T-helper 1 cell (primary cell): ENCODE results near the gene HARS2.
A peak's percentile ranks its signal among the peaks of the same experiment; 100 is the strongest.
"Not testable (repeated sequence)": the region's sequence is repeated elsewhere in the genome, so short reads cannot be mapped to it uniquely, and the experiment has no call there.

Experiments
- DNase-seq, 5 donors: peaks; one replicate each; pipeline ENCODE4 v3.0.0-alpha.2; 2012 to 2020
- total RNA-seq, 4 donors: gene quantifications; one replicate each; lab custom pipeline; 2026; lab: John Stamatoyannopoulos, UW

The HARS2 gene, protein sequence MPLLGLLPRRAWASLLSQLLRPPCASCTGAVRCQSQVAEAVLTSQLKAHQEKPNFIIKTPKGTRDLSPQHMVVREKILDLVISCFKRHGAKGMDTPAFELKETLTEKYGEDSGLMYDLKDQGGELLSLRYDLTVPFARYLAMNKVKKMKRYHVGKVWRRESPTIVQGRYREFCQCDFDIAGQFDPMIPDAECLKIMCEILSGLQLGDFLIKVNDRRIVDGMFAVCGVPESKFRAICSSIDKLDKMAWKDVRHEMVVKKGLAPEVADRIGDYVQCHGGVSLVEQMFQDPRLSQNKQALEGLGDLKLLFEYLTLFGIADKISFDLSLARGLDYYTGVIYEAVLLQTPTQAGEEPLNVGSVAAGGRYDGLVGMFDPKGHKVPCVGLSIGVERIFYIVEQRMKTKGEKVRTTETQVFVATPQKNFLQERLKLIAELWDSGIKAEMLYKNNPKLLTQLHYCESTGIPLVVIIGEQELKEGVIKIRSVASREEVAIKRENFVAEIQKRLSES
- 27.5 to 56.2 (median 51.8) reads per million in 4 donors for total RNA-seq

DNA sequence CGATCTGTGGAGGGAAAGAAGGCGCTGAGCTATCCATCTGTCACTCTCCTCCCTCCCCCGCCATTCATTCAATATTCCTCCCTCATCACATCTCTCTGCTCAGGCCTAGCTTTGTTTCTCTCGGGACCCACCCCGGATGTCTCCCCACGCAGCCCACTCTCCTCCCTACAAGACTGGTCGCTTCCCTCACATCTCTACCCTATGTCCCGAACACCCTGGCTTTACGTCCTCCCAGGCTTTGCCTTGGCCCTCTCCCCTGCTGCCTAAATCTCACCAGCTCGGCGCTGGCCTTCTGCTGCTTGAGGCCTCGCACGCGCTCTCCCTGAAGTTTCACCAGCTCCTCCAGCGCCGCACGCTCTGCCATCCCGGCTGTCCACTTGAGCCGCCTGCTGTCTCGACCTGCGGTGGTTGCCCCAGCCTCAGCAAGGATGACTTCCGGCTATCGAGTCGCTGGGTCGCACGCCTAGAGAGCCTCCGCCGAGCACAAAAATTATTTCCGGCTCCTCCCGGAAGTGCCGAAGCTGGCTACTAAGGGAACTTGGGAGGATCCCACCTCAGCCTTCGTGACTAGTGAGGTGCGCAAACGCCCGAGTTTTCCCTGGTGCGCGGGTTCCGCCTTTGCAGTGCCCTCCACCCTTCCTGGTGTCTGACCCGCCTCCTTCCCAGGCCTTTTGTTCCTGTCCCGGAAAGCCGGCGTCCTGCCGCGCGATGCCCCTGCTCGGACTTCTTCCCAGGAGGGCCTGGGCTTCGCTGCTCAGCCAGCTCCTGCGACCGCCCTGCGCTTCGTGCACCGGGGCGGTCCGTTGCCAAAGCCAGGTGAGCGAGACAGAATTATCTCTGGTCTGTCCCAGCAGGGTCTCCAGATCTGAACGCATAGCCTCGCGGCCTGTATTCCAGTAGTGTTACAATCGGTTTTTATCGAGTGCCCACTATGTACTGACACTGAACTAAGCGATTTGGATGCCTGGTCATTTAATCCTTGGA is at the start of gene HARS2, which contains the start of gene HARS1:
TSS of gene HARS2 (plus strand) at position 515 of the 984 bp plus-strand sequence. CDS start at position 709, 194 bp downstream.
TSS of gene HARS1 (minus strand) at position 430 of the 984 bp plus-strand sequence. CDS start at position 364, 66 bp downstream.
- DNase-seq: peak; percentile 69 to 89 (median 76)

DNA sequence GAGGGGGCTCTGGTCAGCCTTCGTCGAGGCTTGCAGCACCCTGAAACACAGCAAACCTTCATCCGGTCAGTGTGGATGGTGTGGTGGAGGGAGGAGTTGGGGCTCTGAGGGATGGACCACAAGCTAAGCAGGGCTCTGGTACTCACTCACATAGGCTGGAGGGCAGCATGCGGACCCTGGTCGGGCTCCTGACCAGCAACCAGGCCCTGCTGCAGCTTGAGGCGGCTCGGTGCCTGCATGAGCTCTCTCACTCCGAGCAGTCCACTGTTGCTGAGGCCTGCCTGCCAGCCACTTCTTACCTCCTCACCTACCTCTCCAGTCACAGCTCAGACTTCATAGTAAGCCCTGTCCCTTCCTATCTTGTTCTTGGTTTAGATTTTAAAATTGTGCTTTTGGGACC is 49.5 kb upstream of the HARS2 start:
- DNase-seq: no peak

DNA sequence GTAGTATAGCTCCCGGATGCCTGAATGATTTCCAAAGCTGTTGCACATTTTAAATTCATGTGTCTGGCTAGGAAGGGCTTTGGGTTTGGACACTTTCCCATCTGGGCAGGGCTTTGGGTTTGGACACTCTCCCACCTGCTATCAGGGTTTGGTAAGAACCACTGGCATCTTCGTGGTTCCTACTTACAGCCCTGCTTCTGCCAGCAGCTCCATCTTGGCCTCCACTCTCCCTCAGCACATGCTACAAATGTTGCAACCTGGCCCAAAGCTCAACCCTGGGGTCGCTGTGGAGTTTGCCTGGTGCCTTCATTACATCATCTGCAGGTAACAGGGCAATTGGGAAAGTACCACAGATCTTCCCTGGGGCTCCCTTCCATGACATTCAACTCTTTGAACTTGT is 48.5 kb upstream of the HARS2 start:
- DNase-seq: no peak

DNA sequence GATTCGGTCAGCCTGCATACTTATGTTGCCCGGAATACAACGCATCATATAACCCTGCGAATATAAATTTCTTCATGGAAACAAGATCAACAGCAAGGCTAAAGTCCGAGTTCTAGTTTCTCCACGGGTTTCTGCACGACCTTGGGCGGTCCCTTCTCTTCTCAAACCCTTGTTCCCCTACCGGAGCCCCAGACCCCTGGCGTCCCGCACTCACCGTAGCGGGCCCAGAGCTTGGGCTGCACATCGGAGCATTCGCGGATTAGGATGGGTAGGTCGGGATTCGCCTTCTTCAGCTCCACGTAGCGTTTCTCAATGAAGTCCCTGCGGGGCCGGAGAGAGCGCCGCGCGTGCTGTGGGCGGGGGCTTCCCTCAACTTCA is 44.2 kb upstream of the HARS2 start:
- DNase-seq: no peak

DNA sequence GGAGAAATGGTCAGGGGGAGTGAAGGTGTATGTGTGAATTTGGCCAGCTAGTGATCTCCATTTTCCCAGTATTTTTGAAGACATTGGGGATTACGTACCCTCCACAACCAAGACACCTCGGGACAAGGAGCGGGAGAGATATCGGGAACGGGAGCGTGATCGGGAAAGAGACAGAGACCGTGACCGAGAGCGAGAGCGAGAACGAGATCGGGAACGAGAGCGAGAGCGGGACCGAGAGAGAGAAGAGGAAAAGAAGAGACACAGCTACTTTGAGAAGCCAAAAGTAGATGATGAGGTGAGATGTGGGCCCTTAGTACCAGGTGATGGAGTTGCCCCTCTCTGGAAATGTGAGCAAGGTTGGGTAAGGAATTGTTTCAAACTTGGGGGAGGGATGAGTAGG is 32.4 kb upstream of the HARS2 start:
- no peak for DNase-seq

DNA sequence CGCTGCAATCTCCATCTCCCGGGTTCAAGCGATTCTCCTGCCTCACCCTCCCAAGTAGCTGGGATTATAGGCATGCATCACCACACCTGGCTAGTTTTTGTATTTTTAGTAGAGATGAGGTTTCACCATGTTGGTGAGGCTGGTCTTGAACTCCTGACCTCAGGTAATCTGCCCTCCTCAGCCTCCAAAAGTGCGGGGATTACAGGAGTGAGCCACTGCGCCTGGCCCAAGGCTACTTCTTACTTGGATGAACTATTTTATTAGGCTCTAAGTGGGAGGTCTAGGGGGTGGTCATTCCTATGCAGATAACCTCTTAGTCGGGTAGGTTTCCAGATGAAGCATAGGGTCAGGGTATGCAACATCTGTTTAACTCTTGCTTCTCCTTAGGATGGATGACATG is 30.9 kb upstream of the HARS2 start:
- DNase-seq: not testable (repeated sequence)

DNA sequence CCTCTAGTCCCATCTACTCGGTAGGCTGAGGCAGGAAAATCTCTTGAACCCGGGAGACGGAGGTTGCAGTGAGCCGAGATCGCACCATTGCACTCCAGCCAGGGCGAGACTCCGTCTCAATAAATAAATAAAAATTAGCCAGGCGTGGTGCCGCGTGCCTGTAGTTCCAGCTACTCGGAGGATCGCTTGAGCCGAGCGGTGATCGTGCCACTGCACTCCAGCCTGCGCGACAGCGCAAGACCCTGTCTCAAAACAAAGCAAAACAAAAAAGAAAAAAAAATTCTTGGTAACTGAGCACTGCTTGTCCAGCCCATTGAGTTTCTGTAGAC is 27.3 kb upstream of the HARS2 start:
- DNase-seq: no peak

DNA sequence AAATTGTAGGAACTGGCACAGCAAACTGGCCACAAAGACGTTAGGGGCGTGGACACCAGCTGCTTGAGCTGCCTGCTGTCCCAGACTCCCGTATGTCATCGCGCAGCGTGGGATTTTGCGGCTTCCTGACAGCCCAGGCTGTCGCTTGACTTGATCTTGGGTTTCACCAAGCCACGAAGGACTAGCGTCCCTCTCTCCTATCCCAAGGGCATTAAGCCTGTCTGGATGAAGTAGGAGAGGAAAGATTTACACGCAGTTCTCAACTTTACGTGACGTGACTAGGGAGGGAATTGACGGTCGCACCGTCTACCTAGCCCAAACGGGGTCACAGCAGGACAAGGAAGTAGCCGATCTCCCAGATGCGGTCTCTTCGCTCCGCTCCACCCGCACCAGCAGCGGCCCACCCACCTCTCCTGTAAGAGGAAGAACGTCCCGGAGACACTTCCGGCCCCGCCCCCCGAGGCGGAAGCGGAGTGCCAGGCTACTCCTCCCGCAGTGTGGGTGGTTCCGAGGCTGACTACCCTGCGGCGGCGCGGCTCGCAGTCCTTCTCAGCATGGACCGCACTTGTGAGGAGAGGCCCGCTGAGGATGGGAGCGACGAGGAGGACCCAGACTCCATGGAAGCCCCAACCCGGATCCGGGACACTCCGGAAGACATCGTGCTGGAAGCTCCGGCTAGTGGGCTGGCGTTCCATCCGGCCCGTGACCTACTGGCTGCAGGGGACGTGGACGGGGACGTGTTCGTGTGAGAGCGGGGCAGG is 26.7 kb upstream of the HARS2 start, which contains the start of gene WDR55:
TSS of gene WDR55 (plus strand) at position 546 of the 761 bp plus-strand sequence. CDS start at position 555, 9 bp downstream.
- DNase-seq: peak; percentile 93 to 96 (median 95)

DNA sequence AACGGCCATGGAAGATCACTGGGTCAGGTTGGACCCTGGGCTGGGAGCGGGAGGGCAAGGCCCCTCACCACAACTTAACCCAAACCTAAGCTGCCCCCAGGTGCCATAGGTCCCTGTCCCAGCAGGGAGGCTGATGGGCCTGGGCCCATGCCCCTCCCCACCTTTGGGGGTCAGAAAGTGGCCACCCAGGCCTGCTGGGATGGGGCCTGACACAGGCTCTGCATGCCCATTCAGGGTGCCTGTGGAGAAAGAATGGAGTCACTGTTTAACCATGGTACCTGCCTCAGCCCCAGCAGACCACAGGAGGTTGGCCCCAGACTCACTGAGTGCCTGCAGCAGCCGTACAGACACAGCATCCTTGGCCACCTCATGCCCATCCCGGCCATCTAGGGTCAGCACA is 20.2 kb upstream of the HARS2 start:
- DNase-seq: not testable (repeated sequence)

DNA sequence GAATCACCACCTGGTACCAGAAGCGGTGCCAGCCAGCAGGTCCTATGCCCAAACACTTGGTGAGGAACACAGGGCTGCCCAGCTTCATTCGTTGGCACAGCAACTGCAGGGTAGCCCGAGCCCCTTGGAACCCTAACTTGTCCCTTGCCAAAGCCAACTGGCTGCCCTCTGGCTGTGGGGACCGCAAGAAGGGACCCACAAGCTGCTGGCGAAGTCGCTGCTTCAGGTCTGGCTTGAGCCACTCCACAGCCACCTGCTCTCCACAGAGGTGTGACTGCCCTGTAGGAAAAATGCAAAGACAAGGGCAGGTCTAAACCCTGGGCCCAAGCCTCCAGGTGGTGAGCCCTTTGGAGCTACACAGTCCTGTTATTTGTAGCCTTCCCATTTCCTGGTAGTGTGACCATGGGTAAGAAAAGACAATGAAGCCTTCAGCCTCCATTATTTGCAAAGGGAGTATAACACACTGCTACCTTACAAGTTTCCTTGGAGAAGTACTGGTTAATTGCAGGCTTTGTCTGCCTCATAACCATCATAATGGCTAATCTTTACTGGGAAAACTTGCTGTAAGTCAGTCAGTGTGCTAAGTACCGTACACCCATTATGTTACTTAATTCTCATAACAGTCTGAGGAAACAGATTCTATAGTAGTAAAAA is 19.7 kb upstream of the HARS2 start:
- DNase-seq: no peak

DNA sequence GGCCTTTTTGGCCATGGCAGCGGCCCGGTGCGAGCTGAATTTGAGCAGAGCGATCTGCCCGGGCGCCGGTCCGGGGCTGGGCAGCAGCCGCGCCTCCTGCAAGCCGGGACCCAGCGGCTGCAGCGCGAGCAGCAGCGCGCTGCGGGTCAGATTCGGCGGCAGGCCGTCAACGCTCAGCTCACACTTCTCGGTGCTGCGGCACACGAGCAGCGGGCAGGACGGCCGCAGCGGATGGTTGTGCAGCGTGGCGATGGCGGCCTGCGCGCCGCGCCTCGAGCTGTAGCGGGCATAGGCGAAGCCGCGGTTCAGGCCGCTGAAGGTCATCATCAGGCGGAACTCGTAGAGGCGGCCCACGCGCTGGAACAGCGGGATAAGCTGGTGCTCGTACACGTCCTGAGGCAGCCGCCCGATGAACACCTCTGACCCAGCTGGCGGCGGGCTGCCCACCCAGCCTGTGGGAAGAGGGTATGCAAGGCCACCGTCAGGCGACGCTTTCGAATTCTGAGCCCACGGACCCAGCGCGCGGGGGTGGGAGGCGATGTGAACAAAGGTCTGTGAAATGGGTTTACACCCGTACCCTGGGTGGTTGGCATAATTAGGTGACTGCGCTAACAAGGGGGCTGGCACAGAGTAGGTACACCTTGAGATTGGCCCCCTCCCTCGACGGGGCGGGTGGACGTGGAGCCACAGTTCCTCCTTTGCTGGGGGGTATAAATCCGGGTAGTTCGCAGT is 18.6 kb upstream of the HARS2 start:
- no peak for DNase-seq

DNA sequence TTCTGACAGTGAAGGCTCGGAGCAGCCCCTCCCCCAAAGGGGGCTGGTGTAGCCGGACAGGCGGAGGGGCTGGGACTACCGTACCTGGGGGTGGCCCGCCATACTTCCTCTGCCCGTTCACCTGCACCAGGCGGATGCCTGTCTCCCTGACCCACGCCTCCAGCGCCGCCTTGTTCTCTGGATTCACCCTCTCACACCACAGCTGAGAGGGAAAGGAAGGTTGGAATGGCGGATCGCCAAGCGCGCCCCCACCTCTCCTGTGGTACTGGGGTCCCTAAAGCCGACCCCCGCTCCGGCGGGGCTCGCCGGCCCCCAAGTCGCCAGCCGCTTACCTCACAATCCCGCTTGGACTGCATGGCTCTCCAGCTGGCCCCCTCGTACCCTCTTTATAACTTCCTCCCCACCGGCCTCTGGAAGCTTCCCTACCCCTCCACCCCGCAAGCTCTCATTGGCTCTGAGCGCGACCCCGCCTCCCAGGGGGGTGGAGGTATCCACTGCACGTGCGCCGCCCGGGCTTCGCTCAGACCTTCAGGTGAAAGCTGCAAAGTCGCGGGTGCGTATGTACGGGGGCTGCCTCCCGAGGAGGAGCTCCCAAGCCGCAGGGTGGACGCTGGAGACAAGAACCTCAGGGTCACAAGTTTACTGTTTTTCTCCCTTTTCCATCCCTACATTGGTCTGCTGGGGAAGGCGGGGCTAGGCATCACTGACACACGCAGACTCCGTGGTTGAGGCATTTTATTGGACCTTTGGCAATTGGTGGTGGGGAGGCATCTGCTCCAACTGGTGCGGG is 17.9 kb upstream of the HARS2 start, which contains the start of gene DND1:
TSS of gene DND1 (minus strand) at position 390 of the 790 bp plus-strand sequence. CDS start at position 356, 34 bp downstream.
- DNase-seq: no peak

DNA sequence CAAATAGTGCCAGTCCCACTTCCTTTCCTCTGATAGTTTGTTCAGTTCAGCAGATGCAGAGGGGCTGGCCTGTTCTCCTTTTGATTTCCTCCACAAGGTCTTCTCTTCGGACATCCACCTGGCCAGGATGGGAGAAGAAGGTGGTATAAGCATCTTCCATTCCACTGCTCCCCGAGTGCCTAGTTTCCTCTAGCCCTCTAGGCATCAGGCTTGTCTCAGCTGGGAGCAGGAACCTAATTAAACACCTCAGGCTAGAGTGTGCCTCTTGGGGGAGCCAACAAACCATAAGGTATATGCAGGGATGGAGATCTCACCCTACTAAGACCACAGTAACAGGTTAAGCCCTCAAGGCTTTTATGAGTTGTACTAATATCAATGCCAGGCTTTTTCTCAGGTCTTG is 17.0 kb upstream of the HARS2 start:
- no peak for DNase-seq

DNA sequence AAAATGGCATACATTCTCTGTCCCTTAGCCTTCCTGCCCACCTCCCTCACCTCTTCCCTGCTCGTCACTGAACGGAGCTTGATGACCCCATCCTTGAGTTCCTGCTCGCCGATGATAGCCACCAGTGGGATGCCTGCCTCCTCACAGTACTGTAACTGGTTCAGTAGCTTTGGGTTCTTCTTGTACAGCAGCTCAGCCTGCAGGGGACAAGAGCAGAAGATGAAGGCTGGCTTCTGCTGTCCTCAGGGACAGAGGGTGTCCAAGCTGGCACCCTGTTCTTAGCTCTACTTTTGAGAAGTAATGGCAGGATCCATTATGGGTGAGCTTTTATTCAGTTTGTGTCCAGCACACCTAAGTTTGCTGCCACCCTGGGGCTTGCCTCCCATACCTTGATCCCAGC is 16.6 kb upstream of the HARS2 start:
- DNase-seq: no peak

DNA sequence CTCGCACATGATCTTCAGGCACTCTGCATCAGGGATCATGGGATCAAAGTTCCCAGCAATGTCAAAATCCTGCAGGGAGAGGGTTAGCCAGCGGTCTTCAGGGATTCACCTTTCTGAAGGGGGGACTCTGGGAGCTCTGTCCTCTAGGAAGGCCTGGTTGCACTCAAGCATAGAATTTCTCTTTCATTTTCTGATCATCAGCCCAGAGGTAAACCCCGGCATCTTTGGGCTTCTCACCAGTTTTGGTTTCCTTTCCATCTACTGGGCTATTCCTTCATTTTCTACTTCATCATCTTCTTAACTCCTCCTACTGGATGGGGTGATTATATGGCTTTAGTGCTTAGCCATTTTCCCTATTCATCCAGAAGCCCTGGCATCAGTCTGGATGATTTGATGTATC is 13.3 kb upstream of the HARS2 start:
- DNase-seq: no peak

DNA sequence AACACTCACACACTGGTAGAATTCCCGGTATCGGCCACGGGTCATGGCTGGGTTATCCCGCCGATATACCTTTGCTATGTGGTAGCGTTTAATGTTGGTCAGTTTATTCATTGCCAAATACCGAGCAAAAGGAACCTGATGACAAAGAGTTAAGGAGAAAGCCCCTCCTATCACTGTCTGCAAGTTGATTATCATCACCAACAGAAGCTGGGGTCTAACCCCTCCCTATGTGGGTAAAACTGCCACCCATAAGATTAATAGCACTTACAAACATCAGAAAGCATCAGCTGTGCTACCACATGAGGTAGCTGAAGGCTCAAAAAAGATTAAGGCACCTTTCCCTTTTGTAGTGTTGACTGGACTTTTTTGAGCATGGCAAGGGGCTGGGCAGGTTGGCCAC is 12.3 kb upstream of the HARS2 start:
- DNase-seq: no peak

DNA sequence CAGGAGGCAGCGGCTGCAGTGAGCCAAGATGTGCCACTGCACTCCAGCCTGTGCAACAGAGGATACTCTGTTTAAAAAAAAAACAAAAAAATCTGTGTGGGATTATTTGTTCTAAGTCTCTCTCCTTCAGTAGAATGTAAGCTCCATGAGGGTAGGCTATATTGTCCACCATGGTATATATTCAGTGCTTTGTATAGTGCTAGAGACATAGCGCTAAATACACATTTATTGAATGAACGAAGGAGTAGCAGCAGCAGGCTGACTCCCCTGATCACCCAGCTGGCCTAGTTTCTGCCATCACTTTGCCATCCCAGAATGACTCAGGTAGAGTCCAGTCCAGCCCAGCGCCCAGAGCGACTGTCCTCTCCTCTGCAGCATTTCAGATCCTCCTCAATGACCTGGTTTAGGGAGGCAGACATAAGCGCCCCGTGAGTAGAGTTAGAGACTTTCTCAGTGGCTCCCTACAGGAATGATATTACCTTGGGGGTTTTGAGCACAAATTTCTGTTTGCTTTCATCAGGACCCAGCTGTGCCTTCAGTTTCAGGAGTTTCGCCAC is 801 bp upstream of the HARS2 start:
- DNase-seq: no peak

DNA sequence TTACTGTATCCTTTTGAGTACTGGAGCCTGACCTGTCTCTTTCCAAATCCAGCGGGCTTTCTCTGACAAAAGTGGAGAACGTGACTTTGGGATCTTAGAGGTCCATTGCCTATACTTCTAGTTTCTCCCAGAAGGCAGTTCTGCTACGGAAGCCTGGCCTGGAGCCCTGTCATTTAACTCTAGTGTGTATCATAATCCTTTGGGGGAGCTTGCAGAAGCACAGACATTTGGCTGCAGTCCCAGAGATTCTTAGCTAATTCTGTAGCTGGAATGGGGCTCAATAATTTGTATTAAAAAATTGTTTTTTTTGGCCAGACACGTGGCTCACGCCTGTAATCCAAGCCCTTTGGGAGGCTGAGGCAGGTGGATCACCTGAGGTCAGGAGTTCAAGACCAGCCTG is 3.0 kb downstream of the HARS2 start:
- no peak for DNase-seq

DNA sequence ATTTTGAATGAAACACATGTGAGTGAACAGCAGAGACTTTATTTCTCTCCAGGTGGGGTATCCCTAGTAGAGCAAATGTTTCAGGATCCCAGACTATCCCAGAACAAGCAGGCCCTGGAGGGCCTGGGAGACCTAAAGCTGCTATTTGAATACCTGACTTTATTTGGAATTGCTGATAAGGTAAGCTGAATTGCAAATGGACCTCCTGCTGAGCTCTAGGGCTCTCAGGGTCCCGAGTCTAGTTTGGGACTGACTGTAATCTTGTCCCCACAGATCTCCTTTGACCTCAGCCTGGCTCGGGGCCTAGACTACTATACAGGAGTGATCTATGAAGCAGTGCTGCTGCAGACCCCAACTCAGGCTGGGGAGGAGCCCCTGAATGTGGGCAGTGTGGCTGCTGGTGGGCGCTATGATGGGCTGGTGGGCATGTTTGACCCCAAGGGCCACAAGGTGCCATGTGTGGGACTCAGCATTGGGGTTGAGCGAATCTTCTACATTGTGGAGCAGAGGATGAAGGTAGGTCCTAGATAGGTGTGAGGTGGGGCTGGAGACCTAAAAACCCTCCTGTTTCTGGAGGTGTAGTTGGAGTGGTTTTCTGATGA is 5.7 kb downstream of the HARS2 start:
- DNase-seq: no peak
